ENCODE data around the gene TLE1.

GRCh38 chr9:81578606-81579005 is 110.7 kb downstream of the TLE1 start:
- TF ChIP-seq EZH2 (IDR thresholded peaks at IDR 0.05) (no peak), POLR2AphosphoS5 (IDR thresholded peaks at IDR 0.05; ENCODE audit: borderline replicate concordance, low read depth, low read length) (no peak), FOXP2 (optimal IDR thresholded peaks at IDR 0.05; ENCODE audit: control extremely low read depth, extremely low read length, insufficient read depth) (no peak)
